ENCODE results near the gene SLC7A9.

DNA sequence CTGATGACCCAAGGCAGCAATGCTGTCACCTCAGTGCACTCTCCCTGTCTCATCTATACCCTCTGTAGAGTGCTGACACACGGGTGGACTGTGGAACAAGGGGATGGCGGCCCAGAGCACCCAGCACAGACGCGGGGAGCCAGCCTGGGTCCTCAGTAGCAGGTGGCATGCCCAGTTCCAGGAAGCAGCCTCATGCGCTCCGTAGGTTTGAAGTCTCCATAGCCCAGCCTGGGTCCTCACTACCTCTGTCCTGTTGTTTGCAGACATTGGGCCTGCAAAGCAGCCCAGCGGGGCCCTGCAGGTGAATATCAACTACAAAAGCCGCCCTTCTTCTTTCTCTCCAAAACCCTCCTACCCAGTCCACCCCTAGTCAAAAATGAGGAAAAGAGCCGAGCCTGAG lies 5.0 kb upstream of the SLC7A9 start:
- TF ChIP-seq, protein P1, sequence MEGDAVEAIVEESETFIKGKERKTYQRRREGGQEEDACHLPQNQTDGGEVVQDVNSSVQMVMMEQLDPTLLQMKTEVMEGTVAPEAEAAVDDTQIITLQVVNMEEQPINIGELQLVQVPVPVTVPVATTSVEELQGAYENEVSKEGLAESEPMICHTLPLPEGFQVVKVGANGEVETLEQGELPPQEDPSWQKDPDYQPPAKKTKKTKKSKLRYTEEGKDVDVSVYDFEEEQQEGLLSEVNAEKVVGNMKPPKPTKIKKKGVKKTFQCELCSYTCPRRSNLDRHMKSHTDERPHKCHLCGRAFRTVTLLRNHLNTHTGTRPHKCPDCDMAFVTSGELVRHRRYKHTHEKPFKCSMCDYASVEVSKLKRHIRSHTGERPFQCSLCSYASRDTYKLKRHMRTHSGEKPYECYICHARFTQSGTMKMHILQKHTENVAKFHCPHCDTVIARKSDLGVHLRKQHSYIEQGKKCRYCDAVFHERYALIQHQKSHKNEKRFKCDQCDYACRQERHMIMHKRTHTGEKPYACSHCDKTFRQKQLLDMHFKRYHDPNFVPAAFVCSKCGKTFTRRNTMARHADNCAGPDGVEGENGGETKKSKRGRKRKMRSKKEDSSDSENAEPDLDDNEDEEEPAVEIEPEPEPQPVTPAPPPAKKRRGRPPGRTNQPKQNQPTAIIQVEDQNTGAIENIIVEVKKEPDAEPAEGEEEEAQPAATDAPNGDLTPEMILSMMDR (IDR thresholded peaks at IDR 0.05 in 4 of 5, conservative IDR thresholded peaks at IDR 0.05 in 1 of 5), result no peak
- TF ChIP-seq POLR2A (IDR thresholded peaks at IDR 0.05), result no peak

Measured in gastrocnemius medialis (tissue), 4 donors.